C4-2B (cell line): Measurements from ENCODE around the gene OR6N1.

Experiments
- ZFX ChIP-seq: fragments of 450-650 bp; IDR thresholded peaks from 2 replicates; pipeline ENCODE4 v1.6.1; 2017
- TF ChIP-seq, protein P1 (sequence below): fragments of 450-650 bp; conservative IDR thresholded peaks from 2 replicates; pipeline ENCODE4 v1.5.1; 2017; ENCODE audit warnings: mild to moderate bottlenecking

DNA sequence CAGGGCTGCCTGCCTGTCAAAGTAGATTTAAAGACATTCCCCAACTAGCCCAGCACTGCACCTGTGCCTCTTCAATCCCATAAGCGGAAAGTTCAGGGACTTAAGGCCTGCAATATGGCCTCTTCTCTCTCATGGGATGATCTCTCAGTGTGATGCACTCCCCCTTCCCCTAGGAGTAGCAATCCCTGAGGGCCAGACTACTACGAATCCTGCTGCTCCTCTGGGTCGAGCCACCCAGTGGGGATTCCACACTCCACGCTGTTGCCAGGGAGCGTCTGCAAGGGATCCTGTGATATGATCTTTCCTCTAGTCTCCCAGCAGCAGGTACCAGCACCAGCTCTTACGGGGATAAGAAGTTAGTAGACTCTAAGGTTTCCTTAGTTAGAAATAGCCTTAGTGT lies 22.3 kb upstream of the OR6N1 start:
- TF ChIP-seq, protein P1, sequence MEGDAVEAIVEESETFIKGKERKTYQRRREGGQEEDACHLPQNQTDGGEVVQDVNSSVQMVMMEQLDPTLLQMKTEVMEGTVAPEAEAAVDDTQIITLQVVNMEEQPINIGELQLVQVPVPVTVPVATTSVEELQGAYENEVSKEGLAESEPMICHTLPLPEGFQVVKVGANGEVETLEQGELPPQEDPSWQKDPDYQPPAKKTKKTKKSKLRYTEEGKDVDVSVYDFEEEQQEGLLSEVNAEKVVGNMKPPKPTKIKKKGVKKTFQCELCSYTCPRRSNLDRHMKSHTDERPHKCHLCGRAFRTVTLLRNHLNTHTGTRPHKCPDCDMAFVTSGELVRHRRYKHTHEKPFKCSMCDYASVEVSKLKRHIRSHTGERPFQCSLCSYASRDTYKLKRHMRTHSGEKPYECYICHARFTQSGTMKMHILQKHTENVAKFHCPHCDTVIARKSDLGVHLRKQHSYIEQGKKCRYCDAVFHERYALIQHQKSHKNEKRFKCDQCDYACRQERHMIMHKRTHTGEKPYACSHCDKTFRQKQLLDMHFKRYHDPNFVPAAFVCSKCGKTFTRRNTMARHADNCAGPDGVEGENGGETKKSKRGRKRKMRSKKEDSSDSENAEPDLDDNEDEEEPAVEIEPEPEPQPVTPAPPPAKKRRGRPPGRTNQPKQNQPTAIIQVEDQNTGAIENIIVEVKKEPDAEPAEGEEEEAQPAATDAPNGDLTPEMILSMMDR, result no peak
- no peak for TF ChIP-seq ZFX
